GM21367 (cell line): ENCODE measurements around the gene RBSN.
"Not testable (repeated sequence)": the region's sequence is repeated elsewhere in the genome, so short reads cannot be mapped to it uniquely, and the experiment has no call there.

Experiments used
- ATAC-seq: cut with Tn5 transposase; IDR thresholded peaks from one replicate; pipeline ENCODE4 v1.9.1; 2021; ENCODE audit not compliant: unreplicated experiment

Gene RBSN

GRCh38 chr3:15098503-15099363 lies at the start of gene RBSN:
Gene RBSN (minus strand): TSS chr3:15099148. CDS start chr3:15096120, 3,028 bp downstream.
- ATAC-seq, result peak; percentile 84

- ATAC-seq, result no peak
These were observed 49.7 kb upstream of the RBSN start for GRCh38 chr3:15148614-15149013.

- ATAC-seq, result not testable (repeated sequence)
These were observed 37.9 kb upstream of the RBSN start for GRCh38 chr3:15136885-15137284.

GRCh38 chr3:15134968-15135367 lies 36.0 kb upstream of the RBSN start:
- ATAC-seq, result not testable (repeated sequence)

GRCh38 chr3:15128403-15128802 lies 29.5 kb upstream of the RBSN start:
- ATAC-seq, result not testable (repeated sequence)

- ATAC-seq, result not testable (repeated sequence)
These were observed 28.0 kb upstream of the RBSN start for GRCh38 chr3:15126975-15127374.

GRCh38 chr3:15122398-15122797 lies 23.4 kb upstream of the RBSN start:
- ATAC-seq, result no peak

- no peak for ATAC-seq
These were observed 23.0 kb upstream of the RBSN start for GRCh38 chr3:15121936-15122335.

GRCh38 chr3:15120986-15121385 lies 22.0 kb upstream of the RBSN start:
- no peak for ATAC-seq

GRCh38 chr3:15117011-15117410 lies 18.1 kb upstream of the RBSN start:
- ATAC-seq, result no peak

- ATAC-seq, result no peak
These were observed 17.2 kb upstream of the RBSN start for GRCh38 chr3:15116032-15116669.

GRCh38 chr3:15114466-15115358 lies 15.8 kb upstream of the RBSN start:
- no peak for ATAC-seq

GRCh38 chr3:15113884-15114283 lies 14.9 kb upstream of the RBSN start:
- no peak for ATAC-seq

GRCh38 chr3:15113471-15113870 lies 14.5 kb upstream of the RBSN start:
- ATAC-seq, result no peak

GRCh38 chr3:15112011-15112410 lies 13.1 kb upstream of the RBSN start:
- ATAC-seq, result no peak

- no peak for ATAC-seq
These were observed 11.3 kb upstream of the RBSN start for GRCh38 chr3:15110206-15110605.

- no peak for ATAC-seq
These were observed 9.9 kb upstream of the RBSN start for GRCh38 chr3:15108869-15109268.

- ATAC-seq, result no peak
These were observed 9.2 kb upstream of the RBSN start for GRCh38 chr3:15108082-15108545.

- ATAC-seq, result no peak
These were observed 8.4 kb upstream of the RBSN start for GRCh38 chr3:15107075-15107947.

GRCh38 chr3:15102836-15103235 lies 3.9 kb upstream of the RBSN start:
- ATAC-seq, result no peak
